ENCODE data around the gene MTF2.

Gene MTF2

DNA sequence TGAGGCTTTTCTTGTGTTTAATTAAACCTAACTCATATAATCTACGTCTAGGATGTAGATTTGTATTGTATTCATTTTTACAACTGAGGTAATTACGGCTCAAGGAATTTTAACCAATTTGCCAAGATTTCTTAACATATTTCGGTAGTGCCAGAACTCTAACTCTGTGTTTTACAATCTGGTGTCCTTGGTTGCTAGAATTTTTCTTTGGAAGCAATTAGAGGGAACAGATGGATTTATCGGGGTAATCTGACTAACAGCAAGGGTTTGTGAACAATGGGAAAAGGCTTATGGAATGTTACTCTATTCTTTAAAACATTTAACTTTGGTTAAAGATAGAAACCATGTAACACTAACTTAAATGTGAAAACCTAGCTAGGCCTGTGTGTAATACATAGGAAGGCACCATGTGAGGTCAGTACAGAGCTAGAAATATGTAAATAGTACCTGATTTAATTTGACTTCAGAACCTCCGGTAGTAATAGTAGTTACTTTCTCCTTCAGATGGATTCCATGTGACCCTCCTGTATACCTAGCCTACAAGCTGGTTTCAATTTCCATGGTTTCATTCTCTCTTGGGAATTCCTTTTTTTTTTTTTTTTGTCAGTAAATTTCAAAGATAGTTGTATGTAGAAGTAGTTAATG lies 1.2 kb downstream of the MTF2 start:
- peak overlapping the region; percentile 99 for H3K4me3 ChIP-seq (ENCODE audit: control insufficient read depth, low read depth, low read length)
- TF ChIP-seq, protein P1, sequence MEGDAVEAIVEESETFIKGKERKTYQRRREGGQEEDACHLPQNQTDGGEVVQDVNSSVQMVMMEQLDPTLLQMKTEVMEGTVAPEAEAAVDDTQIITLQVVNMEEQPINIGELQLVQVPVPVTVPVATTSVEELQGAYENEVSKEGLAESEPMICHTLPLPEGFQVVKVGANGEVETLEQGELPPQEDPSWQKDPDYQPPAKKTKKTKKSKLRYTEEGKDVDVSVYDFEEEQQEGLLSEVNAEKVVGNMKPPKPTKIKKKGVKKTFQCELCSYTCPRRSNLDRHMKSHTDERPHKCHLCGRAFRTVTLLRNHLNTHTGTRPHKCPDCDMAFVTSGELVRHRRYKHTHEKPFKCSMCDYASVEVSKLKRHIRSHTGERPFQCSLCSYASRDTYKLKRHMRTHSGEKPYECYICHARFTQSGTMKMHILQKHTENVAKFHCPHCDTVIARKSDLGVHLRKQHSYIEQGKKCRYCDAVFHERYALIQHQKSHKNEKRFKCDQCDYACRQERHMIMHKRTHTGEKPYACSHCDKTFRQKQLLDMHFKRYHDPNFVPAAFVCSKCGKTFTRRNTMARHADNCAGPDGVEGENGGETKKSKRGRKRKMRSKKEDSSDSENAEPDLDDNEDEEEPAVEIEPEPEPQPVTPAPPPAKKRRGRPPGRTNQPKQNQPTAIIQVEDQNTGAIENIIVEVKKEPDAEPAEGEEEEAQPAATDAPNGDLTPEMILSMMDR (conservative IDR thresholded peaks at IDR 0.05; ENCODE audit: control insufficient read depth, insufficient read depth, low read depth, low read length) = peak; percentile 60
- peak; percentile 85 for DNase-seq (ENCODE audit: low read depth)

GRCh38 chr1:93081716-93082115 lies 2.6 kb downstream of the MTF2 start:
- peak; percentile 79 for DNase-seq (ENCODE audit: low read depth)
- H3K4me3 ChIP-seq (ENCODE audit: control insufficient read depth, low read depth, low read length) = peak overlapping the region; percentile 20

DNA sequence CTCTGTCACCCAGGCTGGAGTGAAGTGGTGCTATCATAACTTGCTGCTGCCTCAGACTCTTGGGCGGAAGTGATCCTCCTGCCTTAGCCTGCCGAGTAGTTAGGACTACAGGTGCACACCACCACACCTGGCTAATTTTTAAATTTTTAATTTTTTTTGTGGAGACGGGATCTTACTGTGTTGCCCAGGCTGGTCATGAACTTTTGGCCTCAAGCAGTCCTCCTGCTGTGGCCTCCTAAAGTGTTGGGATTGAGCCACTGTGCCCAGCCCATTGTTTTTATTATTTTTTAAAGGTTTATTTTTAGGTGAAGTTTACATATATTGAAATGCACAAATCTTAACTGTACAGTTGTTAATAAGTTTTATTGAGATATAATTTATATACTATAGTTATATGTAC lies 3.2 kb downstream of the MTF2 start:
- no peak overlapping the region for H3K4me3 ChIP-seq (ENCODE audit: control insufficient read depth, low read depth, low read length)
- DNase-seq (ENCODE audit: low read depth) = no peak
- TF ChIP-seq, protein P1 (conservative IDR thresholded peaks at IDR 0.05; ENCODE audit: control insufficient read depth, insufficient read depth, low read depth, low read length) = no peak

More at GRCh38 chr1:93081716-93082115, 2.6 kb downstream of the MTF2 start:
- TF ChIP-seq, protein P1 (conservative IDR thresholded peaks at IDR 0.05; ENCODE audit: control insufficient read depth, insufficient read depth, low read depth, low read length) = no peak

- no peak for DNase-seq (ENCODE audit: low read depth)
- H3K4me3 ChIP-seq (ENCODE audit: control insufficient read depth, low read depth, low read length) = no peak overlapping the region
- TF ChIP-seq, protein P1 (conservative IDR thresholded peaks at IDR 0.05; ENCODE audit: control insufficient read depth, insufficient read depth, low read depth, low read length) = no peak
Observed at GRCh38 chr1:93083979-93084378, 4.9 kb downstream of the MTF2 start.

DNA sequence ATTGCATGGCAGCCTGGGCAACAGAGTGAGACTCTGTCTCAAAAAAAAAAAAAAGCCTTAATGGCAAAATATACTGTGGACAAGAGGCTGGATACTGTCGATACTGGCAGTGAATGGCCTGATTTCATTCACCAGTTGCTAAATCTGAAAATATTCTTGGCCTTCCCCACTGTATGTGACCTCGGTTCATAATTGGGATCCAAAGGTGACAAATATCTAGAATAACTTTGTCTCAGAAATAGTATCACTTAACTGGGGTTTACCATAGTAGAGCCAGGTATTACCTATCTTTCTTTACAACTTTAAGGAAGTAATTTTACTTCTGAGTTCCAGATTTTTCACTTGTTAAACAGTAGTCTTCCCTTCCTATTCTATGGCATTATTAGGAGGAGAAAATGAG lies 8.4 kb downstream of the MTF2 start:
- TF ChIP-seq, protein P1 (conservative IDR thresholded peaks at IDR 0.05; ENCODE audit: control insufficient read depth, insufficient read depth, low read depth, low read length) = no peak
- H3K4me3 ChIP-seq (ENCODE audit: control insufficient read depth, low read depth, low read length) = no peak overlapping the region
- DNase-seq (ENCODE audit: low read depth) = no peak

- no peak for DNase-seq (ENCODE audit: low read depth)
- no peak overlapping the region for H3K4me3 ChIP-seq (ENCODE audit: control insufficient read depth, low read depth, low read length)
- TF ChIP-seq, protein P1 (conservative IDR thresholded peaks at IDR 0.05; ENCODE audit: control insufficient read depth, insufficient read depth, low read depth, low read length) = no peak
Observed at GRCh38 chr1:93093332-93094006, 14.4 kb downstream of the MTF2 start.

Measured in fibroblast of mammary gland (primary cell).